Stimulated activated CD8-positive, alpha-beta memory T cell treated with anti-CD3 and anti-CD28 coated beads, Interleukin-7, amount 100 ng/mL, for 1 hour (primary cell): Measurements from ENCODE around the gene CELSR1.

Source experiments
- DNase-seq, 2 donors: peaks; one replicate each; pipeline ENCODE4 v3.0.0-alpha.2; 2020; ENCODE audit warnings: low read depth in 2 of 2

CELSR1 gene

DNA sequence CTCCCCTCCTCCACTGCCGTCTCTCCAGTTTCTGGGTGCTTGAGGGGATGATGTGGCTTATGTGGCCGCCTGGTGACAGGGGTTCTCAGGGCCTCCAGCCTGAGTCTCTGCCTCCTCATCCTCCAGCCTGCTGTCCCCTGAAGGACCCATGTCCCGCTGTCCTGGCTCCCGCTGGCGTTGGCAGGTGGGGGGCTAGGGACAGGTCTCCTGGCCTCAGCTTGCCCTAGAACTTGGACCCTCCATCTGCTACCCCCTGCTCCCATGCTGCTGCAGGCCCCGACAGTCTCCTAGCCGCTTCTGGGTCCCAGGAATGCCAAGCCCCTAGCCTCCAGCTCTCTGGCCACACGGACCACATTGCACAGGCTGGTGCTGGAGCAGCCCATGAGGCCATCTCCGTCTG lies 13.9 kb upstream of the CELSR1 start:
- DNase-seq: no peak

- DNase-seq: no peak
Measured at GRCh38 chr22:46549971-46550641, 12.7 kb upstream of the CELSR1 start.

- no peak for DNase-seq
Measured at GRCh38 chr22:46549563-46549840, 12.1 kb upstream of the CELSR1 start.

DNA sequence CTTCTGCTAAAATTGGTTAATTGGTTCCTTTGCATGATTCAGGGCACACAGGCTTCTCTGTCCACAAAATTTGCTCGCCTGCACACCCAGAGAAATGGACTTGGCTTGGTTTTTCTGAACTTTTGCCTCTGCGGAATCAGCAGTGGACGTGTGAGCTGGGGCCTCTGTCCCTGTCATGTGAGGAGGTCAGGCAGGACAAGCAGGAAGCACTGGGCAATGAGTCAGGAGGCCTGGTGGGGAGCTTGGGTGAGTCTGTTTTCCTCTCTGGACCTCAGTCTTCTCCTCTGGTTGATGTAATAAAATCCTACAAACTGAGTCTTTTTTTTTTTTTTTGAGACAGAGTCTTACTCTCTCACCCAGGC lies 10.4 kb upstream of the CELSR1 start:
- DNase-seq: no peak

DNA sequence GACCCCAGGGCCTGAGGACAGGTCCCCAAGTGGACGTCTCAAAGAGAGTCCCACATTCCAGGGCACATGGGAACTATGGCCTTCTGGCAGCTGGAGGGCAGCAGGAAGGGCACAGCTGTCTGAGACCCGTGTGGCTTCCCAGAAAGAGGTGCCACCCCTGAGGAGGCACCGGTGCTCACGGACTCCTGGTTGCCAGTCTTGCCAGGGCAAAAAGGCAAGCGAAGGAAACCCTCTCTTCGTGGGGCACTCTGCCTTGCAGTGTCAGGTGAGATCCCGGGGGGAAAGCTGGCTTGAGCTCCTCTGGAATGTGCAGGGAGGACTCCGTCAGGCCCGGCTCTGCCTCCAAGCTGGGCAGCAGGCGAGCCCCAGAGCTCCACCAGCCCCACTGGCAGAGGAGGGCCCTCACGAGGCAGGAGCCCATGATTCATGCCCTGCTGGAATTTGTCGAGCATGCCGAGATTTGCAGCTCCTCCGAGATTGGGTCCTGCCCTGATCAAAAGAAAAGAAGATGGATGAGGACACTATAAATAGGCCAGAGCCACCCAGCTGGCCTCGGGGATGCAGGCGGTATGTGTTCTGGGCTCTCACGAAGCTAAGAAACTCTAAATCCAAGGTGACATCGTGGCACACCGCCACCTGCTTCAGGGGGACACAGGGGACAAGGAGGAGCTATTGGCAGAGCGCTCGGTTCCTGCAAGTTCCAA lies 9.9 kb upstream of the CELSR1 start:
- DNase-seq: no peak

DNA sequence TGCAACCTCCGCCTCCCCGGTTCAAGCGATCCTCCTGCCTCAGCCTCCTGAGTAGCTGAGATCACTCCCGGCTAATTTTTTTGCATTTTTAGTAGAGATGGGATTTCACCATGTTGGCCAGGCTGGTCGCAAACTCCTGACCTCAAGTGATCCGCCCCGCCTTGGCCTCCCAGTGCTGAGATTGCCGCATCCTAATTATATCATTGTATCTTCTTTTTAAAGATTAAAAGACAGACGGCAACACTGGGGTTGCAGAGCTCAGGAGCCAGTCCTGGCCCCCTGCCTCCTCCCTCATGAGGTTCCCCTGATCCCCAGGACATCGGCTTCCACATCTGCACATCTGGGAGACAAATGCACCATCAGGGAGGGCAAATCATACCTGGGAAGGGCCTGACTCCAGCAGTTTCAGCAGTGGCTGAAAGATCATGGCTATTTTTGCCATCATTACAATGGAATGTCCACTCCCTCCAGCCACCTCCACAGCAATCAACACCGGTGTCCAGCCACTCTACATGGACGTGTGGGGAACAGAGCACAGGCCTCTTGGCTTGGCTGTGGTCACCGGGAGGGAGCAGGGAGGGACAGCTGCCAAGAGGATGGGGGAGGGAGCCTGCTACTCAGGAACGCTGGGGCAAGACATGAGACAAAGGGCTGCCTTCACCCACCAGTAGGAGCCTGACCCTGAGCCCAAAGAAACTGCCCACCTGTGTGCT lies 9.2 kb upstream of the CELSR1 start:
- DNase-seq: no peak

DNA sequence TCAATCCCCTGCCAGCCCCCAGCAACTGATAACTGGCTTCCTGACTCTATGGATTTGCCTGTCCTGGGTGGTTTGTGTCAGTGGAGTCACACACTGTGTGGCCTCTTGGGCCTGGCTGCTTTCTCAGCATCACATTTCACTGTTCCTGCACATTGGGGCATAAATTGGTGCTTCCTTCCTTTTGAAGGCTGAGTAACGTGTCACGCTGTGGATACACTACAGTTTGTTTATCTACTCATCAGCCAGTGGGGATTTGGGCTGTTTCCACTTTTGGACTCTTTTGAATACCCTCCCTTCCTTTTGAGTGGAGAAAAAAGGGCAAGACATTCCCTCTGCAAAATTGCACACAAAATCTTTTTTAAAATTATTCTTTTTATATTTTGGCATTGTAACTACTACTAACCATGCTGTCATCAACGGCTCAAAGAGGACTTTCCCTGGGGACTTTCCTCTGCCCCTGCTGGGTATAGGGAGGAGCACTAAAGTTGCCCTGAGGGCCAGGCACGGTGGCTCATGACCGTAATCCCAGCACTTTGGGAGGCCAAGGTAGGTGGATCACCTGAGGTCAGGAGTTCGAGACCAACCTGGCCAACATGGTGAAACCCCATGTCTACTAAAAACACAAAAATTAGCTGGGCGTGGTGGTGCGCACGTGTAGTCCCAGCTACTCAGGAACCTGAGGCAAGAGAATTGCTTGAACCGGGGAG lies 7.8 kb upstream of the CELSR1 start:
- DNase-seq: no peak

DNA sequence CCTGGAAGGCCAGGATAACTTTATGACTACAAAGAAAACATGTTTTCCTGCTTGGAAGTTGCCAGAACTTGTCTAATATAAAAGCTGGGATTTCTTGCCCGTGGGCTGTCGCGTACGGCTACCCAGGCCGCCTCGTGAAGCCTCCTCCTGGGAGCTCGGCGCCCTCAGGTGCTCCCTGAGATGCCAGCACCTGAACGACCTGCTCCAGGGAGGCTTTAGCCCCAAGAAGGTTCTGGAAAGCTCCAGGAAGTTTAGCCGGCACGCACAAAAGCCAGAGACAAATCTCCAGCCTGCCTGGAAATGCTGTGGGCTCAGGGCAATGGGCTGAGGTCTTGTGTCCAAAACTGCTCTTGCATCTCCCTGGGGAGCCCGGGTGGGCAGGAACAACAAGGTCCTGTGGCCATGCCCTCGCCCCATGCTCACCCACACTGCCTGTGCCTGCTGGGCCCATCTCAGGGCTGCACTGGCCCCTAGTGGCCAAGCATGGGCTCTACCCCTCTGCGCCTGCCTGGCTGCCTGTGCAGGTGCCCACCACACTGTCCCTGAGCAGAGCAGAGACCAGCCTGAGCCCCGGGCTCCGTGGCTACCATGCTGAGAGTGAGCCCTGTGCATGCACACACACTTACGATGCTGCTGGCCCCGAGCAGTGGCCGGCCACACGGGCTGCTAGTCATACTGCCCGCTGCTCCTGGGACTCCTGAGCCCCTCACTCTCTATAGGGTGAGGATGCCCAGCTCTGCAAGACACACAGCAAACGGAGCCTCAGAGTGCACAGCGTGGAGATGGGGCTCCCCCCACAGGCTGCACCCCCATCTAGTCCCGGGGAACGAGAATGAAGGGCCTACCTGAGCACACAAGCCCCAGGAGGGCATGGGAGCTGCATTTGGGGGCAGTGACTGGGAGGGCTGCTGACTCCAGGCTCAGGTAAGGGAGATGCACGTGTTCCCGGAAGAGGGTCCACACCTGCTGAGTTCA lies 4.9 kb upstream of the CELSR1 start:
- DNase-seq: peak; percentile 40 to 49

DNA sequence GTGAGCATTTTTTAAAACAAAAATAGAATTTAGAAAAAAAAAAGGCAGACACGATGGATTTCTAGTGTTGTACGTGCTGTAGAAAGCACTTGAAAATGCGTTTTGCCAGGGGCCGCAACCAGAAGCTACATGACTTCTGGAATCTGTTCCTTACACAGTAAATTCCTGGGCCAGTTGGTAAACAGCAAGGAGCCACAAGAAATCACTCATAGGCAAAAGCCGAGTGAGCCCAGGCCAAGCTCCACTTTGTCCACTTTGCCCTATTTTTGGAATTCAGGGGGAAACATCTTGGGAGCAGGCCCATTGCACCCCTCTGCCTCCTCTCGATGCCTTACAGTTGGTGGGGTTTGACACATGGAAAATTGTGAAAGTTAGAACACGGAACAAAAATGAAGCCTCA lies 4.1 kb upstream of the CELSR1 start:
- no peak for DNase-seq

- no peak for DNase-seq
Measured at GRCh38 chr22:46540874-46541273, 3.5 kb upstream of the CELSR1 start.

- no peak for DNase-seq
Measured at GRCh38 chr22:46539169-46539568, 1.7 kb upstream of the CELSR1 start.

GRCh38 chr22:46538814-46539160 lies 1.4 kb upstream of the CELSR1 start:
- DNase-seq: no peak

DNA sequence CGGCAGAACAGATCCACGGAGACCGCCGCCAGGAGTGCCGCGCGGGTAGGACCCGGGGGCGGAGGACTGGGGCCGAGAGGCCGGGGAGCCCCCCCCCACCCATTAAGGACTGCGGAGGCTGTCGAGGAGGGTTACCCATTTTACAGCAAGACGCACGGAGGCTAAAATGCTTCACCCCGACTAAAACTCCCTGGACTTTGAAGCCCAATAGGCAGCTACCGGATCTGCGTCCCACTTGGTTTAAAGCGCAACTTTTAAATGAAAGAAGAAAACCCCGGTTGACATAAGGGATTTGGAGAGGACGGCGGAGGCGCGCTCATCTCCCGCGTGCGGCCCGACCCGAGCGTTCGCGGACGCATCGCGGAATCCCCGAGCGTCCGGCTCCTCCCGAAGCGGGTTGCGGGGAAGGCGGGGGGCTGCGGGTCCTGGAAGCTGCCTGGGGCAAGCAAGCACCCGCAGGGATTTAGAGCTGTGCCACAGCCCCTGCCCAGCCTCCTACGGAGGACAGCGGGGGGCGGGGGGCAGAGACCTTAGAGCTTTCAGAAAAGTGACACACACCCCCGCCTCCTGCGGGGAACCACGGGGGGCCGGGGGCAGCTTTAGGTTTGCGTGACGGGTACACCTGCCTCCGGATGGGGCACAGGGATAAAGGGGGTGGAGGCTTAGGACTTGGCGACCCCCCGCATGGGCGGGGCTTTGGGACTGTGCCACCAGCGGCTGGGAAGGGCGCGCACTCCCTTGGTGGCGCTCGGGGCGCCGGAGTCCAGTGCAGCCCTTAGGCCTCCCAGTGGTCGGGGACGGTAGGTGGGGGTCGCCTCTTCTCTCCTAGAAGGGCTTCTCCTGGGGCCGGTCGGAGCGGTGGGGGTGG lies 760 bp upstream of the CELSR1 start:
- DNase-seq: no peak

DNA sequence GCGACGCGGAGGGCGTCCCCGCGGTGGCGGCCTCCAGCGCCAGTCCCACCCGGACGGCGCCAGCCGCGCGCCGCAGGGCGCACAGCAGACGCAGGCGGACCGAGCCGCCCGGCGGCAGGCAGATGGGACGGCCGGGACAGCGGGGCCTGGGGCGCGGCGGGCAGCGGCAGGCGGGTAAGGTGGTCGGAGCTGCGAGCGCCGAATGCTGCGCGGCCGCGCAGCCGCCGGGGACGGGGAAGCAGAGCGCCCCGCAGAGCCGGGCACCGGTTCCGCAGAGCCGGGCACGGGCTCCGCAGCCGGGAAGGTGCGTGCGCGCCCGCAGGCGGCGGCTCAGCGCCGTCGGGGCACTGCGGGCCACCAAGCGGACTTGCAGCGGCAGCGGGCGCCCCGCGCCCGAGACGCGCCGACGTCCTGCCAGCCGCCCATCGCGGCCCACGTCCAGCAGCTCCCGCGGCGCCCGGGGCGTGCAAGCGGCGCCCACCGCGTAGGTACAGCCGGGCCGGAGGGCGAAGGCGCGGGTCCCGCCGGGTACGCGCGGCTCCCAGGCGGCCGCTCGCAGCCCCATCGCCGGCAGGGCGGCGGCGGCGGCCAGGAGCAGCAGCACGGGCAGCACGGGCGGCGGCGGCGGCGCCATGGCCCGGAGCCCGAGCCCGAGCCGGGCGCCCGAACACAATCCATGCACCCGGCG lies 739 bp downstream of the CELSR1 start:
- DNase-seq: no peak

- DNase-seq: no peak
Measured at GRCh38 chr22:46535876-46536536, 1.4 kb downstream of the CELSR1 start.

- no peak for DNase-seq
Measured at GRCh38 chr22:46534901-46535630, 2.4 kb downstream of the CELSR1 start.

GRCh38 chr22:46534177-46534776 lies 3.1 kb downstream of the CELSR1 start:
- no peak for DNase-seq

- DNase-seq: no peak
Measured at GRCh38 chr22:46533070-46533833, 4.2 kb downstream of the CELSR1 start.
